NCI-H82 treated with DMSO at 0.1 percent for 48 hours (cell line): Measurements from ENCODE around the gene EIF5A.

Experiments
- DNase-seq: peaks from one replicate; lab custom pipeline; 2025; ENCODE audit not compliant: unreplicated experiment; lab: John Stamatoyannopoulos, UW

EIF5A gene

DNA sequence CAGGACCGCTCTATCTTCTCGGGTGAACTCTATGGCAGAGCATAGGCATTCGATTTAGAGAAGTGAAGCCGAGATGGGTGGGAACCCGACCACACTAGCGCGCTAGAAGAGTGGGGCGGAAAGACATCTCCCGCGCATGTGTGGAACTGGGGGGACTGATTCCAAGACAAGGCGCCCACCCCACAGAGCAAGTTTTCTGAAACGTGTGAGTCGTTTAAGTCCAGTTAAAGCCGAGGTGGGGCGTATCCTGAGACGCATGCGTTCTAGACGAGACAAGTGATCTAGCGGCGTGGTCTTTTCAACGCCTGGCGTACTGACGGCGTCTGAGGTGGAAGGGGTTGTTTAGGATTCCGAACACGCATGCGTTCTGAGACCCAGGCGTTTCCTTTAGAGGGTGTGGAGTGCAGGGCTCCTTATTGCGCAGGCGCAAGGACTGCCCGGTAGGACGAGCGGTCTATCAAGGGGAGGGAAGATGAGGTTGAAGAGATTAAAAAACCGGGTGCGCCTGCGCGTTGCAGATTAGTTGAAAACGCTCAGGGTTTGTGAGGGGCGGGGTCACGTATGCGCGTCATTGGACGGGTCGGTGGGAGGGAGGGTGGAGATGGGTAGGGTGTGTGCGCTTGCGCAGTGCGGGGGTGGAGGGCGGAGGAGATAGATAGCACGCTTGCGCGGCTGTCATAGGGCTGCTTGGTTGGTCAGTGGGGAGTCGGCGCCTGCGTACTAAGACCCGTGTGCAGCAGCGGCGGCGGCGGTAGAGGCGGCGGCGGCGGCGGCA lies at the start of gene EIF5A:
TSS of gene EIF5A (plus strand) at position 718 of the 775 bp plus-strand sequence. CDS start 2,008 bp downstream, outside the sequence.
- peak; percentile 100 for DNase-seq

GRCh38 chr17:7258731-7259554 lies 48.5 kb upstream of the EIF5A start:
- DNase-seq, result no peak

DNA sequence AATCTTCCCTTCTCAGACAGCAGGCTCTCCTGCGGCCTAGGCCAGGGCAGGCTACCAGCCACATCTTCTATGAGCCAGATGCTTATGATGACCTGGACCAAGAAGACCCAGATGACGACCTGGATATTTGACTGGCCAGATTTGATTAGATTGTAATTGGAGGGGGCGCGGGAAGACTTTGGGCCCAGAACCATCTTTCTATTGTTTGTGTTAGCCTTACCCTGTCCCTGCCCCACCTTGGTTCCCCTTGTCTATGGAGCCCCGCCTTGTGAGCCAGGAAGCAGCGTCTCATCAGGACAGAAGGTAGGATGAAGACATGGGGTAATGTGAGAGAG lies 47.9 kb upstream of the EIF5A start:
- no peak for DNase-seq

- no peak for DNase-seq
These were observed 47.3 kb upstream of the EIF5A start for GRCh38 chr17:7260151-7260550.

- DNase-seq, result no peak
These were observed 46.6 kb upstream of the EIF5A start for GRCh38 chr17:7260651-7261378.

GRCh38 chr17:7261379-7262191 lies 45.8 kb upstream of the EIF5A start:
- no peak for DNase-seq

DNA sequence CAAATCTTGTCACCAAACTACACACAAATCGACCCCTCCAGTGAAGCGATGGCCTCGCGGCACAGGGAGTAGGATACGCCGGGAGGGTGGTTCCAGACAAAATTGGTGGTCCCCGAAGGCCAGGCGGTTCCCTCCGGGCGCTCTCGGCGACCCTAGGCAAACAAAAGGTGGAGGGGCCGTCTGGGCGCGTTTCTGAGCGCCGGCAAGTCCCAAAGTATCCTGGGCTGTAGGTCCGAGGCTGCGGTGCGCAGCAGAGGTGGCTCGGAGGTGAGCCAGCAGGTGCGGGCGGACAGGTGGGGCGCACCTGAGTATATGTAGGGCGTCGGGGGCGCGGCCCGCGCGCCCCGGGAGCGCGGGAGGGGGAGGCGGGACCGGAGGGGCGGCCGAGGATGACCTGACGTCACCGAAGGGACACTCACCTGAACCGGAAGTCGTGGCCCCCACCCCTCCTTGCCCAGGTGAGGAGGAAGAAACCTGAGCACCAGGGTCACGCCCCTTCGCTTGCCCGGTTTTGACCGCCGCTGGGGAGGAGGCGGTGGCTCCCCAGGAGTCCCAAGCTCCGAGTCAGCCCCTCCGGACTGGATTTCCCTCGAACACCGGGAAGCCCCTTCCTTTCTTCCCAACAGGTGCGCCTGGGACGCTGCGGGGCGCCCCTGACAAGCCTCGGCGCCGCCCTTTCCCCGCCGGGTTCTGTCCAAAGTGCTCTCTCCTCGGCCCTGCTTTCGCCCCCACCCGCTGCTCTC lies 45.1 kb upstream of the EIF5A start, which contains the start of gene CLDN7:
TSS of gene CLDN7 (minus strand) at position 287 of the 743 bp plus-strand sequence. CDS start 435 bp downstream, outside the sequence.
- no peak for DNase-seq

DNA sequence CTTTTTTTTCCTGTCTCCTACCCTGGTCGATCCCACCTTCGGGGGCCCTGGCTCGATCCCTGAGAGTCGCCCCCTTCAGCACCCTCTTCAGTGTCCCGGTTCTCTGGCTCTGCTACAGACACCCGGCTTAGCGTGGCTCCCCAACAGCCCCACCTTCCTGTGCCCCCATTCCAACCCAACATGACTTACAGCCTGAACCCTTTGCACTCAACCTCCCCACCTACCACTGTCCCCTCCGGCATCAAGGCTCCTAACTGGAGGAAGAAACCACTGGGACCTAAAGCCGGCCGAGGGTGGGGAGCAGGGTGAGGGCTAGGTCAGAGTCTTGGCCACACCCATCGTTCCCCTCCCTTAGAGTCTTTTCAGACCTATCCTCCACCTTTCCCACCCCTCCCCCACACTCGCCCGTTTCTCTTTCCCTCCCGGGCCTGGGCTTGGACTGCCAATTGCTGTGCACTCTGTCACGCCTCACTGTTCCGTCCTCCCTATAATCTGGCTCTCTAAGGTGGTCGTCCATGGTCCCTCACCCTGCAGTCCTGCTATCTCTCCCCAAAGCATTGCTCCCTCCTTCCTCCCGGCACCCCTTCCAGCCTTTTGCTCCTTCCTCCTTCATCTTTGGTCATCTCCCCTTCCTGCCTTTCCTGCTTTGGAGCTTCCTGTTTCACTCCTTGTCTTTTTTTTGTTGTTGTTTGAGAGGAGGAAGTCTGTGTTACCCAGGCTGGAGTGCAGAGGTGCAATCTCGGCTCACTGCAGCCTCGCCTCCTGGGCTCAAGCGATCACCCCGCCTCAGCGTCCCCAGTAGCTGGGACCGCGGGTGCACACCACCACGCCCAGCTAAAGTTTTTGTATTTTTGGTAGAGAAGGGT lies 44.3 kb upstream of the EIF5A start:
- DNase-seq, result no peak

DNA sequence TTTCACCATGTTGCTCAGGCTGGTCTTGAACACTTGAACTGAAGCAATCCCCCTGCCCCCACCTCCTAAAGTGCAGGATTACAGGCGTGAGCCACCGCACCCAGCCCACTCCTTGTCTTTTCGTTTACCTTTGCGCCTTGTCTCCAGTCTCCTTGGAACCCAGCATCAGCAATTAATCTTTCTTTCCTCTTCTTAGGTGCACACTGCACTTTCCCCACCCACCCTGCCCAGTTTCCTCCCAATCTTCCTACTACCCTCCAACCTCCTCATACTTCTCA lies 43.7 kb upstream of the EIF5A start:
- DNase-seq, result peak; percentile 16

GRCh38 chr17:7266784-7267183 lies 40.6 kb upstream of the EIF5A start:
- DNase-seq, result no peak

DNA sequence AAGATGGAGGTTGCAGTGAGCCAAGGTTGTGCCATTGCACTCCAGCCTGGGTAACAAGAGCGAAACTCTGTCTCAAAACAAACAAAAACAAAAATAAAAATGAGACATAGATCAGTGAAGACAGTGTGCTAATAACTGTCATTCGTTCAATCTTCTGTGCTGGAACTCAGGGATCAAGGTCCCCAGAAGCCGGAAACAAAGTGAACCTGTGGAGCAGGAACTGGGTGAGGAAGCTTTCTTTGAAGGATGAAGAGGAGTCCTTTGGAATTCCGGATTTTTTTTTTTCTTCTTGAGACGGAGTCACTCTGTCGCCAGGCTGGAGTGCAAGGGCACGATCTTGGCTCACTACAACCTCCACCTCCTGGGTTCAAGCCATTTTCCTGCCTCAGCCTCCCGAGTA lies 28.0 kb upstream of the EIF5A start:
- DNase-seq, result no peak

DNA sequence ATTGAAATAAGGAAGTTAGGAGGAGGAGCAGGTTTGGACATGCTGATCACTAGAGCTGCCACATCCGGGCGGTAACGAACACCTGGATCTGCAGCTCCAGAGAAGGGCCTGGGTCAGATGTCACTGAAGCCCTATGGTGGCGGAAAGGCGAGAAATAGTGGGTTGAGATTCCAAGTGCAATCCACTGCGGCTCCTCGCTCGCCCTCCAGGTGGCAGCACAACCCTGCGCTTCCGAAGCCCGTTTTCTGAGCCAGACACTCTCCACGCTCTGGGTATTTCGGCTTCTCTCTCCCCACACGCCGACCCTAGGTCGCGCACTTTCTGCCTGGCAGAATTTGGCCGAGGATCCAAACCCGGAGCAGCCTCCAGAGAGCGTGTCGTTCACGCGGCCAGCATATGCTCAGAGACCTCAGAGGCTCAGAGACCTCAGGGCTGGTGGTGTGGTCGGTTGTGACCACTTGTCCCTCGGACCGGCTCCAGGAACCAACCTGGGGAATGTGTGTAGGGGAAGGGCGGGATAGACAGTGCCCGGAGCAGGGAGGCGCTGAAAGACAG lies 26.8 kb upstream of the EIF5A start:
- DNase-seq, result peak; percentile 94

DNA sequence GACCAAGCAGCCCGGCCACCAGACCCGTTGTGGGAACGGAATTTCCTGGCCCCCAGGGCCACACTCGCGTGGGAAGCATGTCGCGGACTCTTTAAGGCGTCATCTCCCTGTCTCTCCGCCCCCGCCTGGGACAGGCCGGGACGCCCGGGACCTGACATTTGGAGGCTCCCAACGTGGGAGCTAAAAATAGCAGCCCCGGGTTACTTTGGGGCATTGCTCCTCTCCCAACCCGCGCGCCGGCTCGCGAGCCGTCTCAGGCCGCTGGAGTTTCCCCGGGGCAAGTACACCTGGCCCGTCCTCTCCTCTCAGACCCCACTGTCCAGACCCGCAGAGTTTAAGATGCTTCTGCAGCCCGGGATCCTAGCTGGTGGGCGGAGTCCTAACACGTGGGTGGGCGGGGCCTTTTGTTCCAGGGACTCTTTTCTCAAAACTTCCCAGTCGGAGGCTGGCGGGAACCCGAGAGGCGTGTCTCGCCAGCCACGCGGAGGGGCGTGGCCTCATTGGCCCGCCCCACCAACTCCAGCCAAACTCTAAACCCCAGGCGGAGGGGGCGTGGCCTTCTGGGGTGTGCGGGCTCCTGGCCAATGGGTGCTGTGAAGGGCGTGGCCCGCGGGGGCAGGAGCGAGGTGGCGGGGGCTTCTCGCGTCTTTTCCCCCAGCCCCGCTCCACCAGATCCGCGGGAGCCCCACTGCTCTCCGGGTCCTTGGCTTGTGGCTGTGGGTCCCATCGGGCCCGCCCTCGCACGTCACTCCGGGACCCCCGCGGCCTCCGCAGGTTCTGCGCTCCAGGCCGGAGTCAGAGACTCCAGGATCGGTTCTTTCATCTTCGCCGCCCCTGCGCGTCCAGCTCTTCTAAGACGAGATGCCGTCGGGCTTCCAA lies 26.1 kb upstream of the EIF5A start, which contains the start of gene SLC2A4:
TSS of gene SLC2A4 (plus strand) at position 645 of the 879 bp plus-strand sequence. CDS start at position 862, 217 bp downstream.
- peak; percentile 96 for DNase-seq

- DNase-seq, result no peak
These were observed 25.3 kb upstream of the EIF5A start for GRCh38 chr17:7281953-7282751.

DNA sequence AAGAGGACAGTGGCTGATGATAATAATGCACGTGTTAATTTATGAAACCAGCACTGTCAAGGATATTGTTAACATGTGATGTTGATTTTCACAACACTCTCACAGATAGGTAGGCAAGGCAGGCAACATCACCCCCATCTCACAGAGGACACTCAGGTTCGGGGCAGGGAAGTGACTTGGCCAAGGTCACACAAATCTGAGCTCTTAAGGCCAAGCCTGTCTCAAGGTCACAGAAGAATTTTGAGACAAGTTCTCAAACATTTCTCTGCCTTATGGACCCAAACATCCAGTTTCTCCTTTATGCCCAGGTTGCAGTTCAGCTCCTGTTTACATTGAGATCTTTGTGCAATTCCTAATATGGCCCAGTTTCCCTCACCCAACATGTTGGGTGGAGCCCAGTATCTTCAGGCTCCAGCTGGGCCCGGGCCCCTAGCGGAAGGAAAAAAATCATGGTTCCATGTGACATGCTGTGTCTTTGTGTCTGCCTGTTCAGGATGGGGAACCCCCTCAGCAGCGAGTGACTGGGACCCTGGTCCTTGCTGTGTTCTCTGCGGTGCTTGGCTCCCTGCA lies 24.6 kb upstream of the EIF5A start:
- no peak for DNase-seq

DNA sequence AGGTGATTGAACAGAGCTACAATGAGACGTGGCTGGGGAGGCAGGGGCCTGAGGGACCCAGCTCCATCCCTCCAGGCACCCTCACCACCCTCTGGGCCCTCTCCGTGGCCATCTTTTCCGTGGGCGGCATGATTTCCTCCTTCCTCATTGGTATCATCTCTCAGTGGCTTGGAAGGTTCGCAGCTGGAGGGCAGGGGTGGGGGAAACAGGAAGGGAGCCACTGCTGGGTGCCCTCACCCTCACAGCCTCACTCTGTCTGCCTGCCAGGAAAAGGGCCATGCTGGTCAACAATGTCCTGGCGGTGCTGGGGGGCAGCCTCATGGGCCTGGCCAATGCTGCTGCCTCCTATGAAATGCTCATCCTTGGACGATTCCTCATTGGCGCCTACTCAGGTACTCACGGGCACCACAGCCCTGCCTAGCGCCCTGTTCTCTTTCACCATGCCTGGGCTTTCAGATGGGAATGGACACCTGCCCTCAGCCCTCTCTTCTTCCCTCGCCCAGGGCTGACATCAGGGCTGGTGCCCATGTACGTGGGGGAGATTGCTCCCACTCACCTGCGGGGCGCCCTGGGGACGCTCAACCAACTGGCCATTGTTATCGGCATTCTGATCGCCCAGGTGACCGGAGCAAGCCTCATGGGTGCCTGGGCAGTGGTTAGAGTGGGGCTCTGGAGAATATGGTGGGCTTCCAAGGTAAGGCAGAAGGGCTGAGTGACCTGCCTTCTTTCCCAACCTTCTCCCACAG lies 23.8 kb upstream of the EIF5A start:
- no peak for DNase-seq
